Endothelial cell of umbilical vein (primary cell): ENCODE data around the gene DHTKD1. TPM values are rescaled to one million over a fixed set of nuclear protein-coding genes. Genes with fewer than 3 reads are reported as not detected.
A peak's percentile ranks its signal among the peaks of the same experiment; 100 is the strongest.

Experiments
- microRNA counts: library from miRNA; unstranded; fragments of <30 nt; microRNA quantifications from one replicate; lab custom pipeline; 2016
- microRNA-seq: library from miRNA; unstranded; fragments of <30 nt; microRNA quantifications from one replicate; pipeline ENCODE4 v1.2.0, GENCODE V29; 2021; ENCODE audit warnings: borderline number of aligned reads, borderline replicate concordance
- polyA plus RNA-seq, 4 experiments: library from polyadenylated mRNA; depleted of rRNA in 3 of 4; stranded (reverse) in 3 of 4; unstranded in 1 of 4; fragments of >200 nt; gene quantifications; 2 replicates each; pipeline versions ENCODE4 v1.2.1 to v1.2.3, GENCODE V29; 2011 to 2012; ENCODE audit warnings: missing spikeins in 1 of 4
- small RNA-seq: library from RNA; depleted of rRNA; stranded (forward); fragments of <200 nt; gene quantifications from one replicate; pipeline ENCODE3, GENCODE V24; 2012; ENCODE audit warnings: low replicate concordance, low read depth; ENCODE audit not compliant: insufficient read depth, insufficient read length
- total RNA-seq: library from RNA; stranded (reverse); gene quantifications from 2 replicates; pipeline ENCODE4 v1.2.3, GENCODE V29; 2021

DHTKD1 gene
- total and polyA plus RNA-seq, 2 donors (not counting 3 experiments of a cell fraction or from before 2014, with no cell fraction given), result 15.3 to 22.9 TPM

MicroRNAs encoded within 50 kb of the gene (microRNA counts, 767-probe panel; counts per million panel counts)
- 723 counts per million, percentile 96 among the panel's probes with 10 or more counts for microRNA hsa-miR-548ak (lab: Ali Mortazavi, UCI)

Small RNA genes within 50 kb of the gene (microRNA-seq; reads per million reads assigned to microRNA genes)
- gene MIR548AK, result not detected

Small RNA genes within 50 kb of the gene (small RNA-seq; reads per million reads assigned to genes)
- gene MIR548AK (not detected), gene RNU6-88P (not detected)

Other genes starting within 250 kb of the DHTKD1 start
- gene PROSER2, start 245.6 kb upstream of the DHTKD1 start, total RNA-seq, result 22.6 and 23.5 TPM in 2 replicates
- 5.9 and 8.1 TPM in 2 replicates for gene PROSER2, start 245.6 kb upstream of the DHTKD1 start, polyA plus RNA-seq
- gene UPF2, start 26.1 kb upstream of the DHTKD1 start, total RNA-seq, result 23.9 and 27.7 TPM in 2 replicates
- 3.3 and 4.8 TPM in 2 replicates for gene UPF2, start 26.1 kb upstream of the DHTKD1 start, polyA plus RNA-seq
- 7.3 and 9.5 TPM in 2 replicates for gene SEC61A2, start 60.7 kb downstream of the DHTKD1 start, total RNA-seq
- 7.2 and 7.5 TPM in 2 replicates for gene SEC61A2, start 60.7 kb downstream of the DHTKD1 start, polyA plus RNA-seq
- 81.8 and 89.0 TPM in 2 replicates for gene NUDT5, start 126.9 kb downstream of the DHTKD1 start, total RNA-seq
- 67.9 and 87.8 TPM in 2 replicates for gene NUDT5, start 126.9 kb downstream of the DHTKD1 start, polyA plus RNA-seq
- gene CDC123, start 127.2 kb downstream of the DHTKD1 start, total RNA-seq, result 97.3 and 106 TPM in 2 replicates
- gene CDC123, start 127.2 kb downstream of the DHTKD1 start, polyA plus RNA-seq, result 57.0 and 65.6 TPM in 2 replicates